Esophagus squamous epithelium (tissue), 5 donors: ENCODE results near the gene SIX3. TPM values are rescaled to one million over a fixed set of nuclear protein-coding genes. Genes with fewer than 3 reads are reported as not detected.

Source experiments
- DNase-seq: peaks from one replicate; lab custom pipeline; 2025; lab: John Stamatoyannopoulos, UW
- H3K27ac ChIP-seq, 4 donors: fragments of 200-600 bp; sonication (generic); one replicate each; pipeline ENCODE4 v1.5.1; 2016 to 2019; ENCODE audit warnings: mild to moderate bottlenecking in 1 of 4
- H3K27me3 ChIP-seq, 4 donors: fragments of 200-600 bp; sonication (generic); 1 replicate in 3 of 4; 2 replicates in 1 of 4; pipeline versions ENCODE4 v1.5.1 to v1.6.0; 2017 to 2021; ENCODE audit warnings: antibody characterized with exemption in 1 of 4
- H3K36me3 ChIP-seq, 3 donors: fragments of 200-600 bp; sonication (generic); one replicate each; pipeline ENCODE4 v1.5.1; 2016 to 2019
- H3K4me1 ChIP-seq, 3 donors: fragments of 200-600 bp; sonication (generic); one replicate each; pipeline ENCODE4 v1.5.1; 2017 to 2019
- H3K4me3 ChIP-seq, 4 donors: fragments of 200-600 bp; sonication (generic); 1 replicate in 3 of 4; 2 replicates in 1 of 4; pipeline ENCODE4 v1.5.1; 2016 to 2019; ENCODE audit warnings: mild to moderate bottlenecking in 2 of 4, moderate library complexity in 1 of 4
- H3K9me3 ChIP-seq, 3 donors: fragments of 200-600 bp; sonication (generic); one replicate each; pipeline ENCODE4 v1.5.1; 2016 to 2019
- POLR2A ChIP-seq, 4 donors: fragments of 450-650 bp; IDR thresholded peaks; one replicate each; pipeline ENCODE4 v1.6.1; 2017; ENCODE audit warnings: antibody characterized with exemption in 4 of 4, mild to moderate bottlenecking in 4 of 4, moderate library complexity in 3 of 4
- WGBS, 2 donors: methylation state at CpG; one replicate each; pipeline ENCODE4 v1.1.5; 2018; 5-methylcytosine and 5-hydroxymethylcytosine counted together
- intact Hi-C: fragments of 100-400 bp; cut with DNase I; formaldehyde crosslinking; loops from one replicate; pipeline ENCODE4 v1.15.0; 2022
- total RNA-seq, 4 donors: library from RNA; depleted of rRNA; stranded (reverse); fragments of >200 nt; gene quantifications; one replicate each; pipeline ENCODE4 v1.1.0, GENCODE V29; 2016
- TF ChIP-seq, protein P1 (sequence below), 6 experiments: fragments of 450-650 bp in 4 of 6; fragments of 200-600 bp in 2 of 6; sonication (generic) in 2 of 6; IDR thresholded peaks; one replicate each; pipeline ENCODE4 v1.5.1; 2016 to 2019; ENCODE audit warnings: antibody characterized with exemption in 6 of 6, mild to moderate bottlenecking in 4 of 6, moderate library complexity in 4 of 6
- donor health status: DM: yes; HTN: yes; CAD: no.

The SIX3 gene
- total RNA-seq, 4 donors from 2014 or later = not detected

DNA sequence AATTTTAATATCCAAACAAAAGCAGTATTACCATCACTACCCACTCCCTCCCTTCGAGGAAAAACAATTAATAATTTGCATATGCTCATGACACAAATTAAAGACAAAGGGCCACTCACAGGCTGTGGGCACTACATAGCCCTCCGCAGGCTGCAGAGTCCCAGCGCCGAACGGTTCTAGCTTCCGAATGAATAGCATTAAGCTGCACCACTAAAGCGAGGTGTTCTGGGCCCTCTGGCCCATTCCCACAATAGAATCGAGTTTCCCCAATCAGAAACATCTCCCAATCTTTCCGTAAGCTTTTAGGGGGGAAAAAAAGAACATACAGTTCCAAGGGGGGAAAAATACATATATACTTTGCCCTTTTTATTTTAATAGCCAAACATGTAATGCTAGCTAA, 14.5 kb upstream of the SIX3 start:
- peaks cover 4 to 29% (median 15%) of the 10 kb centered on the region in 3 donors for H3K4me1 ChIP-seq
- intact Hi-C loops = no loop called here
- no peaks in the 10 kb centered on the region for H3K36me3 ChIP-seq
- TF ChIP-seq, protein P1, sequence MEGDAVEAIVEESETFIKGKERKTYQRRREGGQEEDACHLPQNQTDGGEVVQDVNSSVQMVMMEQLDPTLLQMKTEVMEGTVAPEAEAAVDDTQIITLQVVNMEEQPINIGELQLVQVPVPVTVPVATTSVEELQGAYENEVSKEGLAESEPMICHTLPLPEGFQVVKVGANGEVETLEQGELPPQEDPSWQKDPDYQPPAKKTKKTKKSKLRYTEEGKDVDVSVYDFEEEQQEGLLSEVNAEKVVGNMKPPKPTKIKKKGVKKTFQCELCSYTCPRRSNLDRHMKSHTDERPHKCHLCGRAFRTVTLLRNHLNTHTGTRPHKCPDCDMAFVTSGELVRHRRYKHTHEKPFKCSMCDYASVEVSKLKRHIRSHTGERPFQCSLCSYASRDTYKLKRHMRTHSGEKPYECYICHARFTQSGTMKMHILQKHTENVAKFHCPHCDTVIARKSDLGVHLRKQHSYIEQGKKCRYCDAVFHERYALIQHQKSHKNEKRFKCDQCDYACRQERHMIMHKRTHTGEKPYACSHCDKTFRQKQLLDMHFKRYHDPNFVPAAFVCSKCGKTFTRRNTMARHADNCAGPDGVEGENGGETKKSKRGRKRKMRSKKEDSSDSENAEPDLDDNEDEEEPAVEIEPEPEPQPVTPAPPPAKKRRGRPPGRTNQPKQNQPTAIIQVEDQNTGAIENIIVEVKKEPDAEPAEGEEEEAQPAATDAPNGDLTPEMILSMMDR (IDR thresholded peaks at IDR 0.05) = no peak
- TF ChIP-seq POLR2A (IDR thresholded peaks at IDR 0.05) = no peak
- no peak overlapping the region for H3K4me3 ChIP-seq
- no peak overlapping the region for H3K27ac ChIP-seq
- 27 to 47% methylated on average over 9 of the region's 9 CpGs for WGBS, 2 donors
- peaks cover 15 to 100% (median 41%) of the 10 kb centered on the region in 4 donors for H3K27me3 ChIP-seq
- no peak for DNase-seq
- H3K9me3 ChIP-seq = no peaks in the 10 kb centered on the region

DNA sequence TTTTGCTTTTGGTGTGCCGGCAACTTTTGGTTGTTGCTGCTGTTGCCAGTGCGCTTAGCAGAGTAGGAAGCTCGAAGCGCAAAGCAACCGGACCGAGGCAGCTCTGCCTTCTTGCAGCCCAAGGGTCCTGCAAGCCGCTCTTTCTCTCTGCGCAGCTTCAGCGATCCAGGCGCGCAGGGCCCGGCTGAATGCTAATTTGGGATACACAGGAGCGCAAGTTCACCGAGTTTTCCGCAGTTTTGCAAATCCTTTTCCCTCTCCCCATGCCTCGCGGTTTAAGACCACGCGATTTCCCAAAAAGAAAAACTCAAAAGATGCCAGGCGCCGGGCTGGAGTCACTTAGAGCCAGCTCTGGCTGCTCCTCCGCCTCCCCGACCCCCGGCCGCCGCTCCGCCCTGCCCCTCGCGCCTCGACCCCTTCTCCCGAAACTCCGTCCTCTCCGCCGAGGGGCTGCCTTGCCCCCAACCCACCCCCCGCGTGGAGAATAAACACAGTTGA, 13.5 kb upstream of the SIX3 start:
- WGBS, 2 donors = 8 to 14% methylated on average over 18 to 23 of the region's 36 CpGs
- H3K4me1 ChIP-seq = peaks cover 4 to 34% (median 15%) of the 10 kb centered on the region in 3 donors
- no peak overlapping the region for H3K27ac ChIP-seq
- DNase-seq = no peak
- peaks cover 15 to 100% (median 47%) of the 10 kb centered on the region in 4 donors for H3K27me3 ChIP-seq
- intact Hi-C loops = no loop called here
- no peak overlapping the region for H3K4me3 ChIP-seq
- TF ChIP-seq, protein P1 (IDR thresholded peaks at IDR 0.05) = no peak
- TF ChIP-seq POLR2A (IDR thresholded peaks at IDR 0.05) = no peak
- H3K36me3 ChIP-seq = no peaks in the 10 kb centered on the region
- no peaks in the 10 kb centered on the region for H3K9me3 ChIP-seq

DNA sequence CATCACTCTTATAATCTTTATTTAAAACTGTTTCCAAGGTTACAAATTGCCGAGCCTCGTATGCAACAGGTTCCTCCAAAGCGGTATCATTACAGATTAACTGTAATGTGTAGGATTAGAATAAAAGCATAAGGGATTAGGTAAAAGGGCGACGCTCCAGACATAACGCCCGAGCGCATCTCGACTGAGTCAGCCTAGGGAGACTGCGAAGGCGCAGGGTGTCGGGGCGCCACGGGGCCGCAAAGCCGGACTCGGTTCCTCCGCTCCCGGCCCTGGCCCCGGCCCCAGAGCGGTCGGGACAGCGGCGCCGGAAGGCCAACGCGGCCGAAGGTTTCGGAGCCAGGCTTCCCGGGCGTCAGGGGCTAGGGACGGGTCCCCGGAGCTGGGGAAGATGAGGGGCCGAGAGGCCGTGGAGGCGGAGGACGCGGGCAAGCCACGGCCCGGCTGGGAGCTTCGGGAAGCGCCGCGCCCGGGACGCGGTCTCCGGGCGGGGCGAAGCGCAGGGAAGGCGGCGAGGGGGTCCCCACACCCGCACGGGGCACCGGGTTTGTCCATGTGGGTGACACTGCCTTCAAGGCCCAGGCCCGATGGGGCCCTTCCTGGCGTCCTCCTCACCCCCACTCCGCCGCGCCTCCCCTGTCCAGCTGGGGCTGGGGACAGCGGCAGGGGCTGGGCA, 12.9 kb upstream of the SIX3 start:
- Histone ChIP-seq H3K27me3 (peaks cover 17 to 100% (median 50%) of the 10 kb centered on the region in 4 donors), H3K27ac (no peak overlapping the region), H3K4me1 (peaks cover 4 to 40% (median 15%) of the 10 kb centered on the region in 3 donors), H3K9me3 (no peaks in the 10 kb centered on the region), H3K36me3 (no peaks in the 10 kb centered on the region), H3K4me3 (peak overlapping the region in 2 of 4 donors; percentile 32 to 44)
- no peak for TF ChIP-seq POLR2A (IDR thresholded peaks at IDR 0.05)
- TF ChIP-seq, protein P1 (IDR thresholded peaks at IDR 0.05) = no peak
- intact Hi-C loops = no loop called here
- WGBS, 2 donors = 2 to 4% methylated on average over 10 to 46 of the region's 62 CpGs
- no peak for DNase-seq

DNA sequence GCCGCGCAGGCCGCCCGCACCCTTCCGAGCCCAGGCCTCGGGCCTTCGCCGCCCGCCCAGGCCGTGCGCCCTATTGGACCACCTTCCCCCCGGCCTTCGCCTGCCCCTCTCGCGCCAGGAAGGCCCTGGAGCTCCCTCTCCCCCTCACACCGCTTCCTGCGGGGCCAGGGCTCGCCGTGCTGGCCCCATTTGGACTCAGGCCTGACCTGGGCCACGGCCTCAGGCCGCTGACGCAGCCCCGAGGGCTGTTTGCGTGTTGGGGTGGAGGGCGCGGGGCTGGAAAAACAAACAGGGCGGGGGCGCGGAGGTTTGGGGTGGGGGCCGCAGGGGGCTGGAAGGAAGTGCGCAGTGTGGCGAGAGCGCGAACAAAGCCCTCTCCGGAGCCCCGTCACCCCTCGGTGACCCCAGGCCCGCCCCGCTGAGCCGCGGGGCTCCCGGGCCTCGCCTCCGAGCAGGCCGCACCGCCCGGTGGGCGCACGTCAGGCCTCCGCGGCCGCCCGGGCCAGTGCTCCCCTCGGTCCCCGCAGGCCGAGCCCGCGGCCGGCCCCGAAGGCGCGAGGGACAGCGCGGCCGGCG, 12.3 kb upstream of the SIX3 start:
- H3K9me3 ChIP-seq = no peaks in the 10 kb centered on the region
- H3K27ac ChIP-seq = no peak overlapping the region
- peaks cover 22 to 100% (median 57%) of the 10 kb centered on the region in 4 donors for H3K27me3 ChIP-seq
- no peaks in the 10 kb centered on the region for H3K36me3 ChIP-seq
- TF ChIP-seq, protein P1 (IDR thresholded peaks at IDR 0.05) = no peak
- no peak for TF ChIP-seq POLR2A (IDR thresholded peaks at IDR 0.05)
- H3K4me1 ChIP-seq = peaks cover 4 to 46% (median 15%) of the 10 kb centered on the region in 3 donors
- intact Hi-C loops = no loop called here
- DNase-seq = no peak
- WGBS, 2 donors = 0% methylated on average over 5 of the region's 66 CpGs; no CpG with 5 or more reads in 1 of the 2 donors
- H3K4me3 ChIP-seq = peak overlapping the region in 2 of 4 donors; percentile 32 to 44

DNA sequence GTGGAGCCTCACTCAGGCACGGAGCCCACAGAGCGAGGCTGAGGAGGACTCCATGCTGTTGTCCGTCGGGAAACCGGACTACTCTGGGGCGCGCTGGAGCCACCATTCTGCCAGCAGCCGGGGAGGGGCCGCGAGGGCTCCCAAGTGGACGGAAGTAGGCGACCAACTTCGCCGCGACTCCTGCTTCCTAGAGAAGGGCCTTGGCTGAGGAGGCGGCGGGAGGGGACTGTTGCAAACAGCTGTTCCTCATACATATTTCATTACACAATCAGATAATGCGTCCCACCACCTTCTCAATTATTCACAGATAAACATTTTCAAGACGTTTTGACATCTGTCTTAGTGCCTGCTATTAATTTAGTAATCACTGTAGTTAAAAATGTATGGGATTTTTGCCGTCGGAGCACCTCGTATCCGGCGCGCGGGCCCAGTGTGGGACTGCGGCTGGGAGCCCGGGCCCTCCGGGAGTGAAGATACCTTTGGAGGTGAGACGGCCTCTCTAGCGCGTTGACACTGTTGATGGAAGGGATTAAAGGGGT, 11.7 kb upstream of the SIX3 start:
- H3K4me1 ChIP-seq = peaks cover 8 to 52% (median 15%) of the 10 kb centered on the region in 3 donors
- TF ChIP-seq, protein P1 (IDR thresholded peaks at IDR 0.05) = no peak
- no peak for TF ChIP-seq POLR2A (IDR thresholded peaks at IDR 0.05)
- WGBS, 2 donors = 17 to 23% methylated on average over 14 to 21 of the region's 32 CpGs
- no peaks in the 10 kb centered on the region for H3K36me3 ChIP-seq
- H3K9me3 ChIP-seq = no peaks in the 10 kb centered on the region
- peak overlapping the region in 2 of 4 donors; percentile 32 to 44 for H3K4me3 ChIP-seq
- no peak for DNase-seq
- no peak overlapping the region for H3K27ac ChIP-seq
- intact Hi-C loops = no loop called here
- H3K27me3 ChIP-seq = peaks cover 22 to 100% (median 62%) of the 10 kb centered on the region in 4 donors
